LNCAP (cell line): ENCODE measurements around the gene ADGRG6.

Experiments
- CTCF ChIP-seq: fragments of 450-650 bp; IDR thresholded peaks from 2 replicates; pipeline ENCODE4 v1.5.1; 2017; ENCODE audit warnings: mild to moderate bottlenecking

Gene ADGRG6

GRCh38 chr6:142292166-142292924, 9.5 kb upstream of the ADGRG6 start:
- no peak for TF ChIP-seq CTCF

- no peak for TF ChIP-seq CTCF
These were observed 8.7 kb upstream of the ADGRG6 start for GRCh38 chr6:142293121-142293520.

GRCh38 chr6:142294679-142295078, 7.1 kb upstream of the ADGRG6 start:
- TF ChIP-seq CTCF = no peak

DNA sequence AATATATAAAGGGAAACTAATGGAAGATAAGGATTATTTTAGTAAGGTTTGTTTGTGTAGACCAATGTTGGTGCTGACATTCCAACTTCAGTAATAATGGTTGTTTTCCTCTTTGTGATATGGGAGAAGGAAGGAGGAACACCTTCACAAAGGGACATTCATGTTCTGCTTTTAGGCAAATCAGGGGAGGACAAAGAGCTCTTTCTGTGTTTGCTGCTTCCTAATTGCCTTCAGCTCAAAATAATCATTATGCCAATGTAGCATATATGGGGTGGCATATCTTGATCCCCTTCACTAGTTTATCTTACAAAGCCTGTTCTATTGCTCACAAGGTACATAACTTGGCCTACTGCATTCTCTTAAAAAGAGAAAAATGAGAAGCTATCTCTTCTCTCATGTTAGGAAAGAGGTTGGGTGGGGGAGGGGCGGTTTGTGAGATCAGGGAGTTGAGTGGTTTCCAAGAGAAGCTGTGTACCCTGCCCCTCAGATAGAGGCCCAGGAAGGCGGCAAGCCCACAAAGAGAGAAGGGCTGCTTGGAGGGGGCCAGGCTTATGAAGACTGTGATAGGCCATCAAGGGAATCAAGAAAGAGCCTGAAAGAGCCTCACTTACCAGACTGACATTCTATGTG, 4.7 kb upstream of the ADGRG6 start:
- no peak for TF ChIP-seq CTCF

- TF ChIP-seq CTCF = no peak
These were observed 4.2 kb upstream of the ADGRG6 start for GRCh38 chr6:142297605-142297995.

GRCh38 chr6:142297996-142298753, 3.6 kb upstream of the ADGRG6 start:
- no peak for TF ChIP-seq CTCF

GRCh38 chr6:142300302-142300701, 1.5 kb upstream of the ADGRG6 start:
- no peak for TF ChIP-seq CTCF
